DND-41 (cell line): ENCODE results near the gene FBF1.

Experiments
- EZH2 ChIP-seq: IDR thresholded peaks from 3 replicates; pipeline ENCODE4 v1.6.1; 2012; ENCODE audit warnings: borderline replicate concordance, low read depth, mild to moderate bottlenecking, moderate library complexity, low read length, inconsistent platforms; ENCODE audit not compliant: severe bottlenecking
- TF ChIP-seq, protein P1 (sequence below): IDR thresholded peaks from 2 replicates; pipeline ENCODE4 v1.5.1; 2012; ENCODE audit warnings: borderline replicate concordance, low read length, moderate library complexity, mild to moderate bottlenecking; ENCODE audit not compliant: poor library complexity, severe bottlenecking; ENCODE audit errors: extremely low read depth

GRCh38 chr17:75876190-75876937, 64.5 kb downstream of the FBF1 start:
- TF ChIP-seq, protein P1, sequence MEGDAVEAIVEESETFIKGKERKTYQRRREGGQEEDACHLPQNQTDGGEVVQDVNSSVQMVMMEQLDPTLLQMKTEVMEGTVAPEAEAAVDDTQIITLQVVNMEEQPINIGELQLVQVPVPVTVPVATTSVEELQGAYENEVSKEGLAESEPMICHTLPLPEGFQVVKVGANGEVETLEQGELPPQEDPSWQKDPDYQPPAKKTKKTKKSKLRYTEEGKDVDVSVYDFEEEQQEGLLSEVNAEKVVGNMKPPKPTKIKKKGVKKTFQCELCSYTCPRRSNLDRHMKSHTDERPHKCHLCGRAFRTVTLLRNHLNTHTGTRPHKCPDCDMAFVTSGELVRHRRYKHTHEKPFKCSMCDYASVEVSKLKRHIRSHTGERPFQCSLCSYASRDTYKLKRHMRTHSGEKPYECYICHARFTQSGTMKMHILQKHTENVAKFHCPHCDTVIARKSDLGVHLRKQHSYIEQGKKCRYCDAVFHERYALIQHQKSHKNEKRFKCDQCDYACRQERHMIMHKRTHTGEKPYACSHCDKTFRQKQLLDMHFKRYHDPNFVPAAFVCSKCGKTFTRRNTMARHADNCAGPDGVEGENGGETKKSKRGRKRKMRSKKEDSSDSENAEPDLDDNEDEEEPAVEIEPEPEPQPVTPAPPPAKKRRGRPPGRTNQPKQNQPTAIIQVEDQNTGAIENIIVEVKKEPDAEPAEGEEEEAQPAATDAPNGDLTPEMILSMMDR = no peak
- TF ChIP-seq EZH2 = no peak
